ENCODE measurements around the gene ZNF335. TPM values are rescaled to one million over a fixed set of nuclear protein-coding genes. Genes with fewer than 3 reads are reported as not detected.

The ZNF335 gene
- 12.2 and 16.2 TPM in 2 replicates for total RNA-seq

GRCh38 chr20:45971675-45972499, at the start of gene ZNF335:
Gene ZNF335 (minus strand): TSS chr20:45972203. CDS start chr20:45971410, 793 bp downstream.

GRCh38 chr20:45934586-45935415, 37.2 kb downstream of the ZNF335 start, which contains the start of gene PCIF1:
Gene PCIF1 (plus strand): TSS chr20:45934683. CDS start chr20:45939000, 4,317 bp downstream.

GRCh38 chr20:45911486-45912343, 60.3 kb downstream of the ZNF335 start, which contains the start of gene PLTP:
Gene PLTP (minus strand): TSS chr20:45912155. CDS start chr20:45911452, 703 bp downstream.

Other genes with a start within 250 kb of the ZNF335 start
- not detected in 2 replicates for gene SPINT4, start 249.9 kb downstream of the ZNF335 start, total RNA-seq
- gene WFDC3, start 180.3 kb downstream of the ZNF335 start, total RNA-seq, result 0.89 TPM in 1 of 2 replicates, not detected in the other
- gene DNTTIP1, start 180.2 kb downstream of the ZNF335 start, total RNA-seq, result 10.7 and 13.4 TPM in 2 replicates
- gene UBE2C, start 159.6 kb downstream of the ZNF335 start, total RNA-seq, result 2.1 and 11.3 TPM in 2 replicates
- not detected in 2 replicates for gene TNNC2, start 144.9 kb downstream of the ZNF335 start, total RNA-seq
- 33.3 and 34.7 TPM in 2 replicates for gene SNX21, start 138.4 kb downstream of the ZNF335 start, total RNA-seq
- 23.4 and 43.1 TPM in 2 replicates for gene ACOT8, start 114.8 kb downstream of the ZNF335 start, total RNA-seq
- gene ZSWIM3, start 114.6 kb downstream of the ZNF335 start, total RNA-seq, result 6.0 and 8.6 TPM in 2 replicates
- 2.7 and 4.1 TPM in 2 replicates for gene ZSWIM1, start 91.0 kb downstream of the ZNF335 start, total RNA-seq
- 1.1 and 2.1 TPM in 2 replicates for gene SPATA25, start 84.6 kb downstream of the ZNF335 start, total RNA-seq
- 3.3 and 7.1 TPM in 2 replicates for gene NEURL2, start 81.0 kb downstream of the ZNF335 start, total RNA-seq
- 94.6 and 108 TPM in 2 replicates for gene CTSA, start 80.9 kb downstream of the ZNF335 start, total RNA-seq
- 17.8 and 27.7 TPM in 2 replicates for gene PLTP, start 60.0 kb downstream of the ZNF335 start, total RNA-seq
- 6.2 and 8.4 TPM in 2 replicates for gene PCIF1, start 37.5 kb downstream of the ZNF335 start, total RNA-seq
- gene MMP9, start 36.7 kb upstream of the ZNF335 start, total RNA-seq, result 0.30 and 3.1 TPM in 2 replicates
- 0.30 and 1.3 TPM in 2 replicates for gene SLC12A5, start 57.0 kb upstream of the ZNF335 start, total RNA-seq
- gene NCOA5, start 117.8 kb upstream of the ZNF335 start, total RNA-seq, result 6.5 and 12.0 TPM in 2 replicates
- 2.0 and 3.9 TPM in 2 replicates for gene CD40, start 146.1 kb upstream of the ZNF335 start, total RNA-seq

Data from smooth muscle cell of the umbilical artery (primary cell).